Progenitor cell of endocrine pancreas (in vitro differentiated cells): ENCODE data around the gene PUS3. TPM values are rescaled to one million over a fixed set of nuclear protein-coding genes. Genes with fewer than 3 reads are reported as not detected.

Experiments used
- DNase-seq: peaks from one replicate; pipeline ENCODE4 v3.0.0; 2021; ENCODE audit warnings: low spot score; ENCODE audit not compliant: unreplicated experiment
- H3K27ac Mint-ChIP-seq: 2 replicates; pipeline ENCODE4 v1.8.0; 2021; ENCODE audit warnings: mild to moderate bottlenecking, moderate library complexity, mixed read lengths
- H3K27me3 Mint-ChIP-seq: 2 replicates; pipeline ENCODE4 v1.8.0; 2021; ENCODE audit warnings: mixed read lengths
- H3K36me3 Mint-ChIP-seq: 2 replicates; pipeline ENCODE4 v1.8.0; 2022; ENCODE audit warnings: mixed read lengths; ENCODE audit not compliant: insufficient read depth
- H3K4me1 Mint-ChIP-seq: 2 replicates; pipeline ENCODE4 v1.8.0; 2021; ENCODE audit warnings: low read depth, mixed read lengths
- H3K4me3 Mint-ChIP-seq: 2 replicates; pipeline ENCODE4 v1.8.0; 2021; ENCODE audit warnings: low read depth, mild to moderate bottlenecking, moderate library complexity, mixed read lengths
- H3K9me3 Mint-ChIP-seq: 2 replicates; pipeline ENCODE4 v1.8.0; 2021; ENCODE audit warnings: low read depth, mixed read lengths
- CTCF ChIP-seq: fragments of 200-600 bp; sonication (generic); IDR thresholded peaks from one replicate; pipeline ENCODE4 v1.5.0; 2021; ENCODE audit warnings: antibody characterized with exemption, mild to moderate bottlenecking; ENCODE audit not compliant: unreplicated experiment
- total RNA-seq: library from RNA; stranded (reverse); gene quantifications from 2 replicates; pipeline ENCODE4 v1.2.1, GENCODE V29; 2021

The PUS3 gene
- total RNA-seq, 1 donor from 2014 or later = 12.4 TPM

- no peak for DNase-seq
- TF ChIP-seq CTCF = no peak
- Mint-ChIP-seq H3K27ac (no peak overlapping the region), H3K36me3 (peaks cover 1% of the 10 kb centered on the region), H3K4me3 (no peak overlapping the region), H3K9me3 (no peaks in the 10 kb centered on the region), H3K4me1 (peaks cover 7% of the 10 kb centered on the region), H3K27me3 (no peaks in the 10 kb centered on the region)
These were observed 10.0 kb downstream of the PUS3 start for GRCh38 chr11:125892994-125893393.

- peaks cover 1% of the 10 kb centered on the region for H3K36me3 Mint-ChIP-seq
- H3K4me1 Mint-ChIP-seq = peaks cover 7% of the 10 kb centered on the region
- H3K9me3 Mint-ChIP-seq = no peaks in the 10 kb centered on the region
- no peaks in the 10 kb centered on the region for H3K27me3 Mint-ChIP-seq
- no peak overlapping the region for H3K4me3 Mint-ChIP-seq
- no peak for TF ChIP-seq CTCF
- no peak for DNase-seq
- H3K27ac Mint-ChIP-seq = no peak overlapping the region
These were observed 10.9 kb downstream of the PUS3 start for GRCh38 chr11:125892071-125892470.

- TF ChIP-seq CTCF = no peak
- Mint-ChIP-seq H3K36me3 (peaks cover 1% of the 10 kb centered on the region), H3K27ac (peak overlapping the region; percentile 3), H3K4me3 (peak overlapping the region; percentile 28), H3K27me3 (no peaks in the 10 kb centered on the region), H3K4me1 (peaks cover 7% of the 10 kb centered on the region), H3K9me3 (no peaks in the 10 kb centered on the region)
- DNase-seq = no peak
These were observed 12.4 kb downstream of the PUS3 start for GRCh38 chr11:125890447-125891100.

- no peaks in the 10 kb centered on the region for H3K9me3 Mint-ChIP-seq
- peak within 1 kb of the TSS; percentile 83 for H3K4me3 Mint-ChIP-seq
- no peaks in the 10 kb centered on the region for H3K27me3 Mint-ChIP-seq
- DNase-seq = peak; percentile 81
- peak; percentile 31 for TF ChIP-seq CTCF
- no peaks in the 10 kb centered on the region for H3K36me3 Mint-ChIP-seq
- H3K27ac Mint-ChIP-seq = peak within 1 kb of the TSS; percentile 91
- H3K4me1 Mint-ChIP-seq = peaks cover 6% of the 10 kb centered on the region
These were observed 15.4 kb downstream of the PUS3 start, which contains the start of gene HYLS1 for GRCh38 chr11:125887373-125888324. Gene HYLS1 (plus strand): TSS chr11:125887668. CDS start chr11:125899369, 11,701 bp downstream.

- H3K9me3 Mint-ChIP-seq = no peaks in the 10 kb centered on the region
- H3K4me1 Mint-ChIP-seq = peaks cover 6% of the 10 kb centered on the region
- H3K36me3 Mint-ChIP-seq = no peaks in the 10 kb centered on the region
- DNase-seq = no peak
- TF ChIP-seq CTCF = no peak
- peak overlapping the region; percentile 83 for H3K4me3 Mint-ChIP-seq
- peaks cover 3% of the 10 kb centered on the region for H3K27me3 Mint-ChIP-seq
- peak overlapping the region; percentile 85 for H3K27ac Mint-ChIP-seq
These were observed 16.0 kb downstream of the PUS3 start for GRCh38 chr11:125886997-125887372.
